Measurements from ENCODE around the gene SULT1A2.

The SULT1A2 gene

GRCh38 chr16:28603381-28604185 lies 6.7 kb upstream of the SULT1A2 start:
- TF ChIP-seq GATA2 (IDR thresholded peaks at IDR 0.05; ENCODE audit: low read depth, low read length) (no peak), GATA3 (IDR thresholded peaks at IDR 0.05; ENCODE audit: low read depth, low read length) (no peak)

GRCh38 chr16:28602529-28602928 lies 5.7 kb upstream of the SULT1A2 start:
- TF ChIP-seq GATA3 (IDR thresholded peaks at IDR 0.05; ENCODE audit: low read depth, low read length) (no peak), GATA2 (IDR thresholded peaks at IDR 0.05; ENCODE audit: low read depth, low read length) (no peak)

- TF ChIP-seq GATA2 (IDR thresholded peaks at IDR 0.05; ENCODE audit: low read depth, low read length), result no peak
- TF ChIP-seq GATA3 (IDR thresholded peaks at IDR 0.05; ENCODE audit: low read depth, low read length), result no peak
Measured at GRCh38 chr16:28597692-28598261, 927 bp upstream of the SULT1A2 start.

- TF ChIP-seq GATA3 (IDR thresholded peaks at IDR 0.05; ENCODE audit: low read depth, low read length), result no peak
- no peak for TF ChIP-seq GATA2 (IDR thresholded peaks at IDR 0.05; ENCODE audit: low read depth, low read length)
Measured at GRCh38 chr16:28596115-28596630, 677 bp downstream of the SULT1A2 start.

- TF ChIP-seq GATA2 (IDR thresholded peaks at IDR 0.05; ENCODE audit: low read depth, low read length) (no peak), GATA3 (IDR thresholded peaks at IDR 0.05; ENCODE audit: low read depth, low read length) (no peak)
Measured at GRCh38 chr16:28592979-28593553, 3.8 kb downstream of the SULT1A2 start.

- TF ChIP-seq GATA3 (IDR thresholded peaks at IDR 0.05; ENCODE audit: low read depth, low read length), result no peak
- TF ChIP-seq GATA2 (IDR thresholded peaks at IDR 0.05; ENCODE audit: low read depth, low read length), result no peak
Measured at GRCh38 chr16:28592511-28592910, 4.3 kb downstream of the SULT1A2 start.

GRCh38 chr16:28591355-28591754 lies 5.5 kb downstream of the SULT1A2 start:
- no peak for TF ChIP-seq GATA3 (IDR thresholded peaks at IDR 0.05; ENCODE audit: low read depth, low read length)
- no peak for TF ChIP-seq GATA2 (IDR thresholded peaks at IDR 0.05; ENCODE audit: low read depth, low read length)

- TF ChIP-seq GATA2 (IDR thresholded peaks at IDR 0.05; ENCODE audit: low read depth, low read length) (no peak), GATA3 (IDR thresholded peaks at IDR 0.05; ENCODE audit: low read depth, low read length) (no peak)
Measured at GRCh38 chr16:28590384-28591340, 6.2 kb downstream of the SULT1A2 start.

- TF ChIP-seq GATA3 (IDR thresholded peaks at IDR 0.05; ENCODE audit: low read depth, low read length) (no peak), GATA2 (IDR thresholded peaks at IDR 0.05; ENCODE audit: low read depth, low read length) (no peak)
Measured at GRCh38 chr16:28589930-28590329, 6.9 kb downstream of the SULT1A2 start.

GRCh38 chr16:28589069-28589468 lies 7.8 kb downstream of the SULT1A2 start:
- TF ChIP-seq GATA2 (IDR thresholded peaks at IDR 0.05; ENCODE audit: low read depth, low read length) (no peak), GATA3 (IDR thresholded peaks at IDR 0.05; ENCODE audit: low read depth, low read length) (no peak)

GRCh38 chr16:28587386-28587785 lies 9.5 kb downstream of the SULT1A2 start:
- TF ChIP-seq GATA3 (IDR thresholded peaks at IDR 0.05; ENCODE audit: low read depth, low read length) (no peak), GATA2 (IDR thresholded peaks at IDR 0.05; ENCODE audit: low read depth, low read length) (no peak)

- no peak for TF ChIP-seq GATA3 (IDR thresholded peaks at IDR 0.05; ENCODE audit: low read depth, low read length)
Measured at GRCh38 chr16:28586466-28586865, 10.4 kb downstream of the SULT1A2 start.

- TF ChIP-seq GATA2 (IDR thresholded peaks at IDR 0.05; ENCODE audit: low read depth, low read length) (no peak), GATA3 (IDR thresholded peaks at IDR 0.05; ENCODE audit: low read depth, low read length) (no peak)
Measured at GRCh38 chr16:28585674-28586073, 11.2 kb downstream of the SULT1A2 start.
